Naive thymus-derived CD4-positive, alpha-beta T cell (primary cell): ENCODE results near the gene STMN3. TPM values are rescaled to one million over a fixed set of nuclear protein-coding genes. Genes with fewer than 3 reads are reported as not detected.
"Not testable (repeated sequence)": the region's sequence is repeated elsewhere in the genome, so short reads cannot be mapped to it uniquely, and the experiment has no call there.

Source experiments
- ATAC-seq: fragments of 150-1000 bp; cut with Tn5 transposase; 2 replicates; pipeline ENCODE4 v1.10.0; 2021; ENCODE audit warnings: mild to moderate bottlenecking, moderate library complexity
- CTCF ChIA-PET: fragments of 350-600 bp; sonication (Branson Sonifier 250); formaldehyde crosslinking; loops from one replicate; lab custom pipeline; 2021; ENCODE audit warnings: antibody characterized with exemption; lab: Charles Lee
- POLR2A ChIA-PET: fragments of 350-600 bp; sonication (Branson Sonifier 250); formaldehyde crosslinking; loops from one replicate; lab custom pipeline; 2021; ENCODE audit warnings: antibody characterized with exemption, inconsistent platforms; lab: Charles Lee
- DNase-seq, 9 donors: peaks; one replicate each; pipeline versions ENCODE4 v3.0.0 to v3.0.0-alpha.2; 2020 to 2022; ENCODE audit warnings: mixed read lengths in 1 of 9
- H3K27ac ChIP-seq: one replicate; pipeline ENCODE4 v1.7.0; 2013; ENCODE audit warnings: mild to moderate bottlenecking, low read depth, low read length, moderate library complexity
- H3K27me3 ChIP-seq, 2 donors: one replicate each; pipeline ENCODE4 v1.7.0; 2013; ENCODE audit warnings: low read length in 2 of 2, mild to moderate bottlenecking in 2 of 2, moderate library complexity in 2 of 2; ENCODE audit not compliant: control insufficient read depth in 2 of 2, insufficient read depth in 2 of 2
- H3K36me3 ChIP-seq, 3 experiments: 1 replicate in 2 of 3; 2 replicates in 1 of 3; pipeline ENCODE4 v1.7.0; 2013; ENCODE audit warnings: low read length in 3 of 3, mild to moderate bottlenecking in 3 of 3, moderate library complexity in 1 of 3; ENCODE audit not compliant: insufficient read depth in 3 of 3, control insufficient read depth in 2 of 3
- H3K4me1 ChIP-seq, 2 donors: one replicate each; pipeline ENCODE4 v1.7.0; 2013; ENCODE audit warnings: low read length in 2 of 2, mild to moderate bottlenecking in 2 of 2, moderate library complexity in 1 of 2; ENCODE audit not compliant: control insufficient read depth in 2 of 2, insufficient read depth in 2 of 2
- H3K4me3 ChIP-seq: 2 replicates; pipeline ENCODE4 v1.7.0; 2013; ENCODE audit warnings: mild to moderate bottlenecking, low read length
- H3K9me3 ChIP-seq, 3 experiments: 1 replicate in 2 of 3; 2 replicates in 1 of 3; pipeline ENCODE4 v1.7.0; 2013; ENCODE audit warnings: low read length in 3 of 3; ENCODE audit not compliant: control insufficient read depth in 2 of 3
- H3K27ac Mint-ChIP-seq, 9 donors: one replicate each; pipeline ENCODE4 v1.8.0; 2020 to 2022; ENCODE audit warnings: mixed read lengths in 9 of 9, mild to moderate bottlenecking in 8 of 9, moderate library complexity in 5 of 9, inconsistent platforms in 2 of 9
- H3K27me3 Mint-ChIP-seq, 5 donors: one replicate each; pipeline ENCODE4 v1.8.0; 2021 to 2022; ENCODE audit warnings: mixed read lengths in 5 of 5, mild to moderate bottlenecking in 1 of 5
- H3K36me3 Mint-ChIP-seq, 5 donors: one replicate each; pipeline ENCODE4 v1.8.0; 2020 to 2022; ENCODE audit warnings: mixed read lengths in 5 of 5, mild to moderate bottlenecking in 3 of 5, inconsistent platforms in 1 of 5
- H3K4me1 Mint-ChIP-seq, 7 donors: one replicate each; pipeline ENCODE4 v1.8.0; 2020 to 2022; ENCODE audit warnings: mixed read lengths in 7 of 7, mild to moderate bottlenecking in 3 of 7, inconsistent platforms in 1 of 7
- H3K4me3 Mint-ChIP-seq, 10 donors: one replicate each; pipeline ENCODE4 v1.8.0; 2020 to 2022; ENCODE audit warnings: mild to moderate bottlenecking in 10 of 10, mixed read lengths in 10 of 10, moderate library complexity in 6 of 10, inconsistent platforms in 2 of 10
- H3K9me3 Mint-ChIP-seq, 11 donors: one replicate each; pipeline ENCODE4 v1.8.0; 2020 to 2022; ENCODE audit warnings: mixed read lengths in 11 of 11, mild to moderate bottlenecking in 4 of 11, inconsistent platforms in 1 of 11, moderate library complexity in 1 of 11
- intact Hi-C, 2 donors: fragments of 100-400 bp; cut with micrococcal nuclease; formaldehyde crosslinking; loops; one replicate each; pipeline ENCODE4 v1.15.1; 2023
- polyA plus RNA-seq, 2 donors: library from polyadenylated mRNA; unstranded; fragments of 300-500 nt; fragmentation: Illumina TruSeq; gene quantifications; one replicate each; pipeline ENCODE4 v1.2.3, GENCODE V29; 2021
- total RNA-seq, 6 experiments: library from RNA in 5 of 6; stranded (reverse) in 5 of 6; gene quantifications; 1 replicate in 5 of 6; 2 replicates in 1 of 6; pipeline ENCODE4 v1.2.3 and lab custom pipeline; 2021 to 2026

The STMN3 gene
- total and polyA plus RNA-seq, 7 experiments from 2014 or later: 33.5 to 122 (median 54.4) TPM

- Histone ChIP-seq H3K9me3 (no peaks in the 10 kb centered on the region), H3K27me3 (no peaks in the 10 kb centered on the region), H3K4me3 (no peak overlapping the region), H3K4me1 (no peaks in the 10 kb centered on the region), H3K36me3 (peaks cover 0 to 36% (median 0%) of the 10 kb centered on the region in 3 experiments), H3K27ac (no peak overlapping the region)
- no peak for ATAC-seq
- intact Hi-C loops: no loop called here
- peaks cover 0 to 27% (median 8%) of the 10 kb centered on the region in 5 donors for H3K36me3 Mint-ChIP-seq
- H3K4me1 Mint-ChIP-seq: peaks cover 0 to 23% (median 14%) of the 10 kb centered on the region in 7 donors
- CTCF ChIA-PET: interaction anchor here (1.3 kb wide), 1 partner anchor 31 kb away, joined by 3 read pairs; no protein-coding TSS in a partner anchor
- peaks cover 0 to 1% (median 0%) of the 10 kb centered on the region in 11 donors for H3K9me3 Mint-ChIP-seq
- POLR2A ChIA-PET: interaction anchor here (1.7 to 2.5 kb wide), 2 partner anchors 9 to 31 kb away, joined by 5 to 7 read pairs; no protein-coding TSS in a partner anchor
- H3K27ac Mint-ChIP-seq: peak overlapping the region in 1 of 9 donors; percentile 56
- H3K27me3 Mint-ChIP-seq: no peaks in the 10 kb centered on the region
- no peak for DNase-seq
- H3K4me3 Mint-ChIP-seq: no peak overlapping the region
Observed at GRCh38 chr20:63610581-63611435, 42.4 kb downstream of the STMN3 start.

- H3K4me1 Mint-ChIP-seq: peaks cover 0 to 14% (median 8%) of the 10 kb centered on the region in 7 donors
- H3K36me3 ChIP-seq: peaks cover 6 to 38% (median 13%) of the 10 kb centered on the region in 3 experiments
- no peaks in the 10 kb centered on the region for H3K9me3 ChIP-seq
- no peaks in the 10 kb centered on the region for H3K4me1 ChIP-seq
- peaks cover 5 to 17% (median 12%) of the 10 kb centered on the region in 5 donors for H3K36me3 Mint-ChIP-seq
- no peak for DNase-seq
- no peak overlapping the region for H3K27ac ChIP-seq
- no peaks in the 10 kb centered on the region for H3K27me3 Mint-ChIP-seq
- CTCF ChIA-PET: no interaction called here
- peaks cover 0 to 1% (median 0%) of the 10 kb centered on the region in 11 donors for H3K9me3 Mint-ChIP-seq
- no peak overlapping the region for H3K4me3 ChIP-seq
- no peaks in the 10 kb centered on the region for H3K27me3 ChIP-seq
- intact Hi-C loops: no loop called here
- ATAC-seq: no peak
- POLR2A ChIA-PET: interaction anchor here (1.1 kb wide), 1 partner anchor 35 kb away, joined by 6 read pairs; no protein-coding TSS in a partner anchor
- peak overlapping the region in 1 of 9 donors; percentile 25 for H3K27ac Mint-ChIP-seq
- H3K4me3 Mint-ChIP-seq: peak overlapping the region in 1 of 10 donors; percentile 14
Observed at GRCh38 chr20:63606686-63607085, 46.5 kb downstream of the STMN3 start.

GRCh38 chr20:63602321-63602720 lies 50.9 kb downstream of the STMN3 start:
- POLR2A ChIA-PET: interaction anchor here (0.7 to 2.8 kb wide), 4 partner anchors 9 to 44 kb away, joined by 3 to 8 read pairs (median 4); no protein-coding TSS in a partner anchor
- ATAC-seq (no peak), DNase-seq (no peak)
- Mint-ChIP-seq H3K27me3 (no peaks in the 10 kb centered on the region), H3K4me1 (peaks cover 3 to 15% (median 9%) of the 10 kb centered on the region in 7 donors), H3K9me3 (peaks cover 0 to 2% (median 0%) of the 10 kb centered on the region in 11 donors), H3K27ac (peak overlapping the region in 4 of 9 donors; percentile 32 to 63 (median 44)), H3K4me3 (no peak overlapping the region), H3K36me3 (peaks cover 8 to 33% (median 30%) of the 10 kb centered on the region in 5 donors)
- H3K36me3 ChIP-seq: peaks cover 6 to 60% (median 16%) of the 10 kb centered on the region in 3 experiments
- H3K9me3 ChIP-seq: no peaks in the 10 kb centered on the region
- H3K4me3 ChIP-seq: no peak overlapping the region
- peak overlapping the region; percentile 43 for H3K27ac ChIP-seq
- CTCF ChIA-PET: no interaction called here
- intact Hi-C loops: no loop called here
- no peaks in the 10 kb centered on the region for H3K4me1 ChIP-seq
- H3K27me3 ChIP-seq: no peaks in the 10 kb centered on the region

- H3K4me1 ChIP-seq, H3K27me3 Mint-ChIP-seq, ATAC-seq, CTCF ChIA-PET, intact Hi-C loops, H3K4me3 Mint-ChIP-seq, H3K27me3 ChIP-seq, H3K9me3 Mint-ChIP-seq, DNase-seq, H3K9me3 ChIP-seq, H3K4me3 ChIP-seq: not testable (repeated sequence)
- Histone ChIP-seq H3K36me3 (peaks cover 6 to 64% (median 16%) of the 10 kb centered on the region in 3 experiments), H3K27ac (peak overlapping the region; percentile 43)
- peak overlapping the region in 3 of 9 donors; percentile 32 to 63 (median 41) for H3K27ac Mint-ChIP-seq
- peaks cover 2 to 15% (median 7%) of the 10 kb centered on the region in 7 donors for H3K4me1 Mint-ChIP-seq
- peaks cover 8 to 33% (median 31%) of the 10 kb centered on the region in 5 donors for H3K36me3 Mint-ChIP-seq
- POLR2A ChIA-PET: interaction anchor here (0.7 to 2.8 kb wide), 3 partner anchors 10 to 45 kb away, joined by 3 to 8 read pairs (median 5); no protein-coding TSS in a partner anchor
Observed at GRCh38 chr20:63601679-63602078, 51.5 kb downstream of the STMN3 start.

- peaks cover 8 to 47% (median 36%) of the 10 kb centered on the region in 5 donors for H3K36me3 Mint-ChIP-seq
- ChIA-PET POLR2A (interaction anchor here (1.4 kb wide), 1 partner anchor 26 kb away, joined by 4 read pairs; no protein-coding TSS in a partner anchor), CTCF (no interaction called here)
- peaks cover 0 to 2% (median 0%) of the 10 kb centered on the region in 11 donors for H3K9me3 Mint-ChIP-seq
- no peak for ATAC-seq
- H3K27ac Mint-ChIP-seq: peak overlapping the region in 3 of 9 donors; percentile 25 to 57 (median 45)
- no peak for DNase-seq
- Histone ChIP-seq H3K27ac (no peak overlapping the region), H3K4me1 (no peaks in the 10 kb centered on the region), H3K4me3 (no peak overlapping the region), H3K36me3 (peaks cover 6 to 79% (median 16%) of the 10 kb centered on the region in 3 experiments), H3K27me3 (no peaks in the 10 kb centered on the region), H3K9me3 (no peaks in the 10 kb centered on the region)
- no peaks in the 10 kb centered on the region for H3K27me3 Mint-ChIP-seq
- no peak overlapping the region for H3K4me3 Mint-ChIP-seq
- intact Hi-C loops: no loop called here
- peaks cover 0 to 15% (median 4%) of the 10 kb centered on the region in 7 donors for H3K4me1 Mint-ChIP-seq
Observed at GRCh38 chr20:63599396-63600050, 53.7 kb downstream of the STMN3 start.
